Measurements from ENCODE around the gene ATOH8.
"Not testable (repeated sequence)": the region's sequence is repeated elsewhere in the genome, so short reads cannot be mapped to it uniquely, and the experiment has no call there.

The ATOH8 gene

DNA sequence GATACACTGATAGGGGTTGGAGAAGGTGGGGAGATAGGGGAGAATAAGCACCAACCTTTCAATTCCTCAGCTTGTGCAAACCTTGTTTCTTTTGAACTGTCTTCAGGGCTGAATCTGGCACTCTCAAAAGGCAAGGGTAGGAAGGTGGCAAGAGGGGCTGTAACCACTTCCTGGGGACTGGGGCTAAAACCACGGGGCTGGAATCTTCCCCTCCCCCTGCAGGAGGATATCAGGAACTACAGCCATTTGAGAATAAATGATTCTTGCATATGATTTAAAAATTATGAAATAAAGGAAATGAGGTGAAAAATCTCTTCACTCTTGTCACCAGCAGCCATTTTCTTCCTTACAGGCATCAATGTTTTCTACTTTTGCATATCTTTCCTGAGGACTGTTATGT, 50.8 kb downstream of the ATOH8 start:
- DNase-seq = no peak

DNA sequence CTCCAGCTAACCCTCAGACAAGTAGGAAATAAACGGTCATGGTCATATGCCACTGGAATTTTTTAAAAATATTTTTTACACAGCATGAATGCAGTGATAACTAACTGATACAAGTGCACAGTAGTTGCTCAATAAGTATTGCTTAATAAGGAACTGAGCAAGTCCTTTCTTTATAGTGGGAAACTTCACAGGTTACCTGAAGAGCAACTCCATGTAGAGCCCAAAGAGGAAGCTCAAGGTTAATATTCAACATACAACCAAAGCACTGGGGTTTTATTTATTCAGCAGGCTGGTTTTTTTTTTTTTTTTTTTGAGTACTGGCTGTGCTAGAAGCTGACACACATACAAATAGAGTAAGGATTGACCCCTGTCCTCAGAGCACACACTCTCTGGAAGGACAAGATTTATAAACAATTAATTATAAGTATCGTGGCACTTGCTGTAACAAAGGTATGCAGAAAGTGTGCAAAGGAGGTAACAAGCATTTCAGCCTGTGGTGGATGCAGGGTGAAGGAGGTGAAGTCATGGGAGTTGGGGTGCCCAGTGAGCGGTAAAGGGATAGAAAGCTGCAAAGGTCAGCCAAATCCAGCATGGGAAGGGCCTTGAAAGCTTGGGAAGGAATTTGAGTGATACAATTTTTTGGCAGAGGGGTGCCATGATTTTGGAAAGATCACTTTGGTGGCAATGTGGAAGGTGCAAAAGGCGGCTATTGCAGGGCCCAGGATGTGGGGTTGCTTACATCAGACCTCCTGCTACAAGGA, 52.7 kb downstream of the ATOH8 start:
- no peak for DNase-seq

DNA sequence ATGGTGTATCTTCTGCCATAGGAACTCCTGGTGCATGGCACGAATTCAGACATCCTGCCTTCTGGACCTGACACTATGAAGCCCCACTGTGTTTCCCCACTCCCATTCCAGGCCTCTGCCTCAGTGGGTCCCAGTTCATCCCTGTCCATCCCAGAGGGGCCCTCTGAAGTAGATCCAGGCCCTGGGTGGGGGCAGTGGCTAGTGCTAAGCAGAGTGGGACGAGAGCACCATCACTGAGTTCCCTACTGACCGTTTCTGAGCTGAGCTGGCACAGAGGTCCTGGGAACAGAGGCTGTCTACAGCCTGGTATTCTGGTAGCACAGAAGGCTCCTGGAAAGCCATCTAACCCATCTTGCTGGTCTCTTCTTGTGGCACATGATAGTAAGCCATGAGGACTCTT, 54.0 kb downstream of the ATOH8 start:
- DNase-seq = no peak

DNA sequence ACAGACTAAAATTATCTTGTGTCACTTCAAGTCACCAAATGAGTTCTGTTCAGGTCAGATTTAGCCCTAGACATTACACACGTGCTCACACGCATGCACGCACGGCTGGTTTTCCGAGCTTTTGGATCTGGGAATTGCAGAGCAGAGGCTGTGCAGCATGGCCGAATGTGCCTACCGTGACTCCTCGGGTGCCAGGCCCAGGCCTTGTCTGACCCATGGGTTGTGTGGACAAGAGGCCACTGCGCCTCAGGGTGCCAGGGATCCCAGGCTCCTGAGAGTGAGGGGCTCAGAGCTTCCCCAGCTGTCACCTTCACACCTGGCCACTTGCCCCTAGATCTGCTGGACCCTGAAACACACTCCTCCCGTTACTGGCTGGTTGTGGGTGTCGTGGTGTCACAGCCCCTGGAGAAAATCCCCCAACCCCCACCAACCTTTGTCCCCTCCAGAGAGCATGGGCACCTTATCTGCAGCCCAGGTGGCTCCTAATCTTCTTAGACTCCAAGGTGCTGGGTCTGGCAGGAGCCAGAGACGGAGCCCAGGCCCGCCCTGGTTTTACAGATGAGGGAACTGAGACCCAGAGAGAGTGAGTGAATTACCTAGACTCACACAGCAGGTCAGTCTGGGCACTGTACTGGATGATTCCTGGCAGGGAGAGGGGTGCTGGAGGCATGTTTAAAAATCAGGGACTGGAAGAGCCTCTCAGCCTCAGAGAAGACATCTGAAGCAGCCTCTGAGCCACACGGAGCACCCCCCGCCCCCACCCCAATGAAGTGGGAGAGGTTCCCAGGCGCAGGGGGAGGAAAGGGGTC, 56.8 kb downstream of the ATOH8 start:
- DNase-seq = no peak

DNA sequence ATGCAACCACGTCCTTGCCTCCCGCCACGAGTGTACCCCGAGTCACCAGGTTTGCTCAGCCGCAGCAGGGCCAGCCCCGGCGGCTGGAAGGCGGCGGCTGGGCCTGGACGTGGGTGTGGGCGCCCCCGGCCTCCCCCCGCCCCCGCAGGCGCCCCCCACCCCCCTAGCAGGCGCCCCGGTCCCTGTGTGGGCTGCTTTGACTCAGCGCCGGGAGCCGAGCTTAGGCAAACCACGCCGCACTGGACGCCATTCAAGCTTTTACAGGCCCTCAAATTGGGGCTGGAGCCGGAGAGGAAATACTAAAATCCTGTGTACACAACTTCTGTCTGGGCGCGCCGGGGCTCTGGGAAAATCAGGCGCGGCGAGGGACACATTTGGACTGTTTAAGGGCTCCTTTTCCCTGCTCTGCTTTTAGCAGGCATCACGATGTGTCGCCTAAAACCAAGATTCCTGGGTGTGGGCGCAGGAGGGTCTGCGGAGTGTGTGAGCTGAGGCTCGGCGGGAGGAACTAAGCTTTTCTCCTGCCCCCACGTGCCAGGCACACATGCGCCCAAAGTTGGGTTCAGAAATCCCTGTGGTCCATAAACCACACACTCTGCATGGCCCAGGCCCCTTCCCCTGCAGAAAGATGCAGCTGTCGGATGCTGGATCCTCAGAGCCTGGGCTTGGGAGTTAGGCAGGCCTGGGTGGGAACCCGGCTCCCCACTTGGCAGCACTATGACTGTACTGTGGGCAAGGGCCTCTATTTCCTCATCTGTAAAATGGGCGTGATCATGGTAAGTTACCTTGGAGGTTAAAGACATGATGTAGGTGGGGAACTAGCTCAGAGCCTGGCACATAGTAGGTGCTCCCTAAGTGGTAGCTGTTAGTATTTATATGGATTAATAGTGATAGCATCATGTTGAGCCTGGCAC, 57.6 kb downstream of the ATOH8 start:
- DNase-seq = no peak

DNA sequence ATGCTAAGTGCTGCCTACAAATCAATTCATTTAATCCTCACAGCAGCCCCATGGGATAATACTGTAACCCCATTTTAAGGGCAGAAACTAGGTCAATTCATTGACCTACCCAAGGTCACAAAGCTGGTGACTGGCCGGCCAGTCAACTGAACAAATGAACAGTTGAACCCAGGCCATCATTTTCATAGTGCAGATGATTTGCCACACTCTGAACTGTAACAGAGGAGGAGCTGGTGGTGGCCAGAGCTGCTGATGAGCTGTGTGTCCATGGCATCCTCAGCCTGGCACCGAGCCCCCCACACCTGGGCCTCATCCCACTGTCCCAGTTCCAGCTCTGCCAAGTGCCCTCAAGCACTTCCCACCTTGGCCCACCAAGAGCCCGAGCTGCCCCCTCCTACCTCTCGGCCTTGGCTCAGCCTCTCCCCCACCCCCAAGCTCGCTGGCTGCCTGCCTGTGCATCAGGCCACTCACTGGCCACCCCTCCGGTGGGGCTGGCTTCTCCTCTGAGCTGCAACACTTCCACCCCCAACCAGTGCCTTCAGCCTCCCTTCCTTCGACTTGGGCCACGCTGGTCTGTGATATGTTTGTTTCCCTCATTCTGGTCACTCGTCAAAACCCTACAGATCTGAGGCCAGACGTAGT, 58.4 kb downstream of the ATOH8 start:
- DNase-seq = no peak

DNA sequence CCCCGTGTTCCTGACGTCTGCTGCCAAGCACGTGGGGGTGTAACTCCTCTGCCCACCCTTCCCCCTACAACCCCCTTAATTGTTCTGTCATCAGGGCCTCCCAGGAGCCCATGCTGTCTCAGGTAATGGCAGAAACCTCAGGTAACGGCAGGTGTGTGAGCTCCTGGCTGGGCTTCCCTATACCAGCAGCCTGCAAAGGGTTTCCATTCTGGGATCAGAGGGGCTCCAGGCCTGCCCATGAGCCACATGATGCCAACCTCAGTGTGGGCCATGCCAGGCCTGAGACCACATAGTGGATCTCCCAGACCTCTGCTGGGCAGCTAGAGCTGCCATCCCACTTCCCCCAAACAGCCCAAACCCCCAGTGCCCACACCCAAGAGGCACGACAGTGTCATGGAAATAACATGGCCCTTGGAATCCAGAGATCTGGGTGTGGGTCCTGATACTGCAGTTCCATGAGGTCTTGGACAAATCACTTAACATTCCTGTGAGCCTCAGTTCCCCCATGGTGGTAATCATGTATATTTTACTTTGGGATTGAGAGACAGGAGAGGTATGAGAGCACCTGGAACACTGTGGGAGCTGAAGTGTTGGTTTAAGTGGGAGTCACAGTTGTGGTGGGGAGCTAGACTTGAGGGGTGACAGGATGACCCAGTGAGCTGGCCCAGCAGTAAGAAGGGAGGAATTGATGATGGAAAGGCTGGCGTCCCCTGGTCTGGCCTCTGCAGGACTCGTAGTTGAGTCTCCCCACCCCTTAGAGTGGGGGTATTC, 59.6 kb downstream of the ATOH8 start:
- no peak for DNase-seq

DNA sequence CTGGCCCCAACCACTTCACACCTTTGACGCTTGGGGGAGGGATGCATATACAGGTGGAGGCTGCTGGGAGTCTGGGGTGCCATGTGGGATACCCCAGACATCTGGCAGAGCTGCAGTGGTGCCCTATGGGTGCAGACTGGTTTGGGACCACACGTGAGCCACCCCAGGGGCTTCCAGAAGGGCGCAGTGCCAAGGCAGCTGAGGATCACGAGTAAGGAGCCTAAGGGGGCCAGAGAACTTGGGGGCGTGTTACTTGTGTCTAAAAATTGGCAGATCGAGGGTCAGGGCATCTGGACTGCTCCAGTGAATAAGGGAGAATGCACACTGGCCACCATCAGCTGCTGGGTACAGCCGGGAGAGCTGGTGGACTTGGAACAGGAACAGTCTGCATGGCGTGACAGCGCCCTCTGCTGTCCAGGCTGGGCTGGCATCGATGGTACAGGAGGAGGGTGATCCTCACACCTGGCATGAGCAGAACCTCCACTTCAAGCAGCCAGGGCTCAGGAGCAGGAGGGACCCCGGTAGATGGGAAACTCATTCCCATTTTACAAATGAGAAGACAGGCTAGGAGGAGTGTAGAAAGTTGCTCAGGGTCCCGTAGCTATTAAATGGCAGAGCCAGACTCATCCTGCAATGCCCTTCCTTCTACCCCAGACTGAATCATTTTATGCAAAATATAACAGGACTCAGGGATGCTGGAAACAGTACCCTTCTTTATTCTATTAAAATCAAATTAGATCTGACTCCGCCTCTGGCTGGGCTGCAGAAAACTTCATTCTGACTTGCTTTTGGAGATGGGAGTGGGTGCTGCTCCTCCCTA, 60.4 kb downstream of the ATOH8 start:
- peak; percentile 70 for DNase-seq

DNA sequence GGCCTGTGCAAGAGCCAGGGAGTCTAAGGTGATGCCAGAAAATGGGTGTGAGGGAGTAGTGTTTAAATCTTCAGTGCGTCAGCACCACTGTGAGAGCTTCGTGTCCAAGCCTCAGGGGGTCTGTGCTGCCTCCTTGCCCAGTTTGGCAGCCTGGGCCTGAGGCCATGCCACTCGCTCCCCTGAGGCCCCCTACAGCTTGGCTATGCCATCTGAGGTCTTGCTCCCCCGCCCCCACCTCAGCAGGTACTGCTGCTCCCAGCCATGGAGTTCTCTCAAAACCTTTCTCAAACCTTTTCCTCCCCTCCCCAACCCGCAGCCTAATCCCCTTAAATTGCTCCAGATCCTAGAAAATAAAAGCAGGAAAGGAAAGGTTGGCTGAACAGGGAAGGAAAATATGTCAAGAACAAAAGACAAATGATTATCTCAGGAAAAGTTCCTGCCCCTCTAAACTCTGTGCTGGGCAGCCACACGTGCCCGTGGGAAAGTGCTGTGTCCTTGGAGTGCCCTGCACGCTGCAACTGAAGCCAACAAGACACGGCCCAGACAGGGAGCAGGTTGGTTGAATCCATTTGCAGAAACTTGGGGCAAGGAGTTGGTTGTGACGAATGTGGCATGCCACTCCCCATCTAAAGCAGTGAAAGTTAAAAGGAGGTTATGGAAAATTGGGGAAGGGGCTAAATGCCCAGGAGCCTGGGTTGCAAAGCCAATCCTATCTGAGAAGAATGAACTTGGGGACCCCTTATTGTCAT, 61.2 kb downstream of the ATOH8 start:
- no peak for DNase-seq

DNA sequence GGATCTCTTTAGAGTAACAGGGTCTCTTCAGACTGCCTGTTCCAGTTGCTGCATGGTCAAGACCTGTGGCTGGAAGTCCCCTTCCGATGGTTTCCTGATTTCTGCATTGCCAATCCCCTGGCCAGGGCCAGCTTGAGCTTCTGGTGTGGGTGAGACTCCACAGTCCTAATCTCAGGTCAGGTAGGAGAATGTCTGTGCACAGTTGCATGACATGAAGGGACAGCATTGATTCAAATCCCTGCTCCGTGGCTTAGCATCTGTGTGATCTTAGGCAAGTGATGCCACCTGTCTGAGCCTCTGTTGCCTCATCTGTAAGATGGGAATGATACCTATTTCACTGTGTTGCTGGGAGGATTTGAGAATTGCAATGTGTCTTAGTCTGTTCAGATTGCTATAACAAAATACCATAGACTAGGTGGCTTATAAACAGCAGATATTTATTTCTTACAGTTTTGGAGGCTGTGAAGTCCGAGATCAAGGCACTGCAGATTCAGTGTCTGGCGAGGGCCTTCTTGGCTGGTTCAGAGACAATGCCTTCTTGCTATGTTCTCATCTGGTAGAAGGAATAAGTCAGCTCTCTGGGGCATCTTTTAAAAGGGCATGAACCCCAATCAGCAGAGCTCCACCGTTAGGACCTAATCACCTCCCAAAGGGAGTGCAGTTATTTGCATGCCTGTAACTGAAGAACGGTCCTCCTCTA, 66.2 kb downstream of the ATOH8 start:
- DNase-seq = no peak

DNA sequence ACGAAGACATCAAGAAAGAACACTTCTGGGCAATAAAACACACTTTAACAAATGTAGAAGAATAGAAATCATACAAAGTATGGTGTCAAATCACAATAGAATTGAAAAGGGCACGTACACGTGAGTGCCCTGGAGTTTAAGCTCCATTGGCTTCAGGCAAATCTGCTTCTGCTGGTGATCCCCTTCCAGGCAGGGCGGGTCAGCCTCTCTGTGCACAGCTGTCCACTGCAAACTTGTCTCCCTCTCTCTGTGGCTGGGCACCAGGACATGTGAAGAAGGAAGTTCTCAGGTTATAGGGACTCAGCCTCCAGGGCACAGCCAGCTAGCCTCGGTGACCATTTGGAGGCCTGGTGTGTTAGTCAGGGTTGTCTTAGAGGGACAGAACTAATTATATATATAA, 69.0 kb downstream of the ATOH8 start:
- DNase-seq = no peak

DNA sequence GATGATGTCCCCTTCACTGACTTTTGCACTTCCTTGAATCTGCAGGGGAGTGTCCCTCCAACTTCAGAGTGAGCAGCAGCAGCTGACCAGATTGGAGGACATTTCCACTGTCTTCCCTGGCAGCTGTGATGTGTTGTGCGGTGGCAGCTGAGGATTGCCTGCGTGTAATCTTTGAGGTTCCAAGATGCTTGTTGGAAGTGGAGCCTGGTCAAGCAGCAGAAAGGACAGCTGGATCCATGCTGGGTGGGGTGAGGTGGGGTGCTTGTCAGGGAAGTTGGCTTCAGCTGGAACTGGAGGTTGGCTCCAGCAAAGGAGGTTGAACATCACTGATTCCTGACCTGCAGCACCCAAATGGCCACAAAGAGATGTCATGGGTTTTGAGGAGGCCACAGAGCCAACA, 70.2 kb downstream of the ATOH8 start:
- no peak for DNase-seq

DNA sequence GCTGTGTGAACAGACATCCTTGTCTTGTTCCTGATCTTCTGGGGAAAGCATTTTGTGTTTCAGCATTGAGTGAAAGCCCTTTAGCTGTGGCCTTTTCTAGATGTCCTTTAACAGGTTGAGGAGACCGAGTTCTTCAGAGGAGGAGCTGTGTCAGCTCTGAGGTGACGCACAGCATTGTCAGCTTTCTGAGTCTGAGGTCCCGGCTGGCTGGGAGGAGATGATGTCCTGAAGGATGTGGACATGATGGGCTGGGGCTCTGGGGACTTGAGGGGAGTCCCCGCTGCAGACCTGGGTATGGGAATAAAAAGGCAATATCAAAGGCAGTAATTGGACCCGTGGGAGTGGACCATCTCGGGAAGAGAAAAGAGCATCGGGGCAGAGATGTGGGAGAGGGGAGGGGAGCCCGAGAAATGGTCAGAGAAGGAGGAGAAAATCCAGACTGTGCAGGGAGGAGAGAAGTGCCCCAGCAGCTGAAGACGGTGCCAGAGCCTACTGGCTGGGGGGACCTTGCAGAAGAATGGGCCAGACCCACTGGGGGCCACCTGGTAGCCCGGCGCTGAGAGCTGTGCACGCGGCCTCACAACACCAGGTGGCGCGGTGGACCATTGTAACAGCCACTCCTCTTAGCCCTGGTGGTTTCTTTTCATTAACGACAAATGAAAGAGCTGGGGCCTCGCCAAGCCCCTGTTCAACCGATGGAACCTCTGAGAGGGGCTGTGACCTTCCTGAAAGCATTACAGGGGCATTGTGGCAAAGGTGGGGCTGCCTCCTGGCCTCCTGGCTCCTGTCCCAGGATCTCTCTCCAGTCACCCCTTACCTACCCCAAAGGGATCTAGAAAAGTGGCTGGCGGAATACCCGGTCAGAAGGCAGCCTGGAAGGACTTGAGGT, 73.4 kb downstream of the ATOH8 start:
- DNase-seq = peak; percentile 70

DNA sequence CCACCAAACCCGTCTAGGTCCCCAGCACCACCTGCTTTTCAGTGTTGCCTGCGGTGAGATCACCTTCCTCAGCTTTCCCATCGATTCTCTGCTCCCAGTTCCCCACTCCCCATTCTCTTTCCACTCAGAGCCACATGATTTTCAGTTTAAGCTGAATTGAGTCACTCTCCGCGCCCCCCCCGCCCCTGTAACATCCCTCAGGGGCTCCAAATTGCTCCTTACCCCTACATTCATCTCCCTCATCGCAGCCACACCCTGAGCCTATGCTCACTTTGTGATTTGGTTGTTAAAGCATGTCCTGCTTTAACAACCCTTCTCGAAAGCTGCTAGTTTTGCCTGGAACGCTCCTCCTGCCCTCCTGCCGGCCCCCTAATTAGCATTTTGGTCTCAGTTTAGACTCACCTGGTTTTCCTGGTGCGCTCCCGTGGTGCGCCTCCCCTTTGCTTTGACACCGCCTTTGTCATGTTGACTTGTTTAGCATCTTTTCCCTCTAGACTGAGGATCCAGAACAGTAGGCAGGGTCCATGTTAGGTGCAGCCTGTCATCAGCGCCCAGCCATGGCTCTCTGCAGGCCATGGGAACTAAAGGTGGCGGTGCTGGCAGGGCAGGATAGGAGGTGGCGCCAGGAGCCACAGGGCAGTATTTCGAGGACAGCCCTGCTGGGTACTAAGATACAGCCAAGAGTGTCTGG, 74.2 kb downstream of the ATOH8 start:
- no peak for DNase-seq

DNA sequence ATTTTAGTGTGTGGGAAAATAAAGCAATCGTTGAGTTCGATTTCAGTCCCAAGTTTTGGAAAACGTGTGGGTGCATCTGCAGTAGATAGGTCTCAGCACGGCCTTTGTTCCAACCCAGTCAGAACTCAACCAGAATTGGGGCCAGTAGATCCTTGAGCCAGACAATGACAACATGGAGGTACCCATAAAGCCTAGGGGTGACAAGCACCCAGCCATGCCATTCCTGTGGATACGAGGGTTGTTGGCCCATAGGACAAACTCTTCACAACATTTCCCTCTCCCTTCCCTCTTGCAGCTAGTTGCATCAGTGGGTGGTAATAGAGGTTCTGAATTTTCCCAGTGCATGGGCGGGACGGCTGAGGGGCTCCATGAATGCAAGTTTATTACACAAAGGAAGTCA, 74.9 kb downstream of the ATOH8 start:
- no peak for DNase-seq

DNA sequence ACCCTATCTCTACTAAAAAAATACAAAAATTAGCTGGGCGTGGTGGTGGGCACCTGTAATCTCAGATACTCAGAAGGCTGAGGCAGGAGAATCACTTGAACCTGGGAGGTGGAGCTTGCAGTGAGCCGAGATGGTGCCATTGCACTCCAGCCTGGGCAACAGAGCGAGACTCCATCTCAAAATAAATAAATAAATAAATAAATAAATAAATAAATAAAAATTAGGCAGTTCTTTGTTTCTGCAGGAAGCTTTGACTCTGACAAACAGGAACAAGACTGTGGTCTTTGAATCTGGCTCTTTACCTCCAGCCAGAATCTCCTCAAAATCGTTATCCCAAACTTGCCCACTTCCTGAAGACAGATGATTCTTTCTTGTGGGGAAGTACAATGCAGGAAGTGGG, 75.6 kb downstream of the ATOH8 start:
- not testable (repeated sequence) for DNase-seq

DNA sequence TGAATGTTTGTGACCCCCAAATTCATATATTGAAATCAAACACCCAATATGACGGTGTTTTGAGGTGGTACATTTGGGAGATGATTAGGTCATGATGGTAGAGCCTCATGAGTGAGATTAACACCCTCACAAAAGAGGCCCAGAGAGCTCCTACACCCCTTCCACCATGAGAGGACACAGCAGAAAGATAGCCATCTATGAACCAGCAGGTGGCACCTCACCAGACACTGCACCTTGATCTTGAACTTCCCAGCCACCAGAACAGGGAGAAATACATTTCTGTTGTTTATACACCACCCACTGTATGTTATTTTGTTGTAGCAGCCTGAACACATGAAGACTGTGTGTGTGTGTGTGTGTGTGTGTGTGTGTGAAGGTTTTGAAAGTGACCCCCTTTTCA, 76.9 kb downstream of the ATOH8 start:
- no peak for DNase-seq

DNA sequence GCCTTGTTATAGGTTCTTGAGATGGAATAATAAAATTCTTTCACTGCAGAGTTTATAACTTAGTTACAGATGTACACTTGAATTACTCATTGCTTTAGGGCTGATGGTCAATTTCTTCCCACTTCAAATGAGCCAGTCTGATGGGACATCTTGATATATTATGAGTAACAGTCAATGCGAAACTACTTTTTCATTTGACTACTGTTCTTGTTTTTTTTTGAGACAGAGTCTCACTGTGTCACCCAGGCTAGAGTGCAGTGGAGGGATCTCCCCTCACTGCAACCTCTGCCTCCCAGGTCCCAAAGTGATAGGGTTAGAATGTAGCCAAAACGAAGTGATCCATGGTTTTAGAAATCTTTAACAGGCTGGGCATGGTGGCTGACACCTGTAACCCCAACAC, 77.9 kb downstream of the ATOH8 start:
- DNase-seq = no peak
